HG02763 (cell line): ENCODE data around the gene DGKH.
"Not testable (repeated sequence)": the region's sequence is repeated elsewhere in the genome, so short reads cannot be mapped to it uniquely, and the experiment has no call there.

ENCODE experiments used
- ATAC-seq: cut with Tn5 transposase; IDR thresholded peaks from one replicate; pipeline ENCODE4 v1.9.1; 2021; ENCODE audit warnings: mild to moderate bottlenecking, moderate library complexity; ENCODE audit not compliant: unreplicated experiment

Gene DGKH

GRCh38 chr13:42068886-42069285, 20.4 kb downstream of the DGKH start:
- no peak for ATAC-seq

GRCh38 chr13:42070599-42070998, 22.2 kb downstream of the DGKH start:
- ATAC-seq, result not testable (repeated sequence)

GRCh38 chr13:42071179-42071578, 22.7 kb downstream of the DGKH start:
- ATAC-seq, result not testable (repeated sequence)

GRCh38 chr13:42071672-42072419, 23.4 kb downstream of the DGKH start:
- no peak for ATAC-seq

- ATAC-seq, result no peak
These were observed 25.2 kb downstream of the DGKH start for GRCh38 chr13:42073683-42074082.

GRCh38 chr13:42075517-42075916, 27.1 kb downstream of the DGKH start:
- ATAC-seq, result no peak

- no peak for ATAC-seq
These were observed 27.9 kb downstream of the DGKH start for GRCh38 chr13:42076309-42076713.

GRCh38 chr13:42078128-42078808, 29.8 kb downstream of the DGKH start:
- ATAC-seq, result no peak

GRCh38 chr13:42083138-42083770, 34.8 kb downstream of the DGKH start:
- ATAC-seq, result no peak

GRCh38 chr13:42084722-42085121, 36.3 kb downstream of the DGKH start:
- no peak for ATAC-seq

- ATAC-seq, result no peak
These were observed 38.1 kb downstream of the DGKH start for GRCh38 chr13:42086582-42086981.

GRCh38 chr13:42094516-42095040, 46.1 kb downstream of the DGKH start:
- ATAC-seq, result no peak

- not testable (repeated sequence) for ATAC-seq
These were observed 47.8 kb downstream of the DGKH start for GRCh38 chr13:42096222-42096621.

GRCh38 chr13:42099962-42100675, 51.7 kb downstream of the DGKH start:
- ATAC-seq, result no peak

GRCh38 chr13:42100960-42101359, 52.5 kb downstream of the DGKH start:
- ATAC-seq, result no peak

- no peak for ATAC-seq
These were observed 53.6 kb downstream of the DGKH start for GRCh38 chr13:42101821-42102585.

- no peak for ATAC-seq
These were observed 54.8 kb downstream of the DGKH start for GRCh38 chr13:42102961-42103865.

- ATAC-seq, result no peak
These were observed 58.5 kb downstream of the DGKH start for GRCh38 chr13:42106998-42107397.

GRCh38 chr13:42107421-42107820, 59.0 kb downstream of the DGKH start:
- ATAC-seq, result no peak
